Brain microvascular endothelial cell (primary cell): ENCODE data around the gene TARM1.

Source experiments
- DNase-seq: peaks from one replicate; pipeline ENCODE4 v3.0.0-alpha.2; 2020
- H3K27ac ChIP-seq: fragments of 250-450 bp; sonication (Bioruptor Pico); 2 replicates; pipeline ENCODE4 v1.5.1; 2020; ENCODE audit warnings: mild to moderate bottlenecking, moderate library complexity
- H3K27me3 ChIP-seq: fragments of 250-450 bp; sonication (Bioruptor Pico); replicated peaks from 2 replicates; pipeline ENCODE4 v1.5.1; 2020; ENCODE audit warnings: mild to moderate bottlenecking
- H3K36me3 ChIP-seq: fragments of 250-450 bp; sonication (Bioruptor Pico); replicated peaks from 2 replicates; pipeline ENCODE4 v1.5.1; 2020; ENCODE audit warnings: mild to moderate bottlenecking
- H3K4me3 ChIP-seq: 2 replicates; pipeline ENCODE4 v1.5.1; 2011; ENCODE audit warnings: low read depth, mild to moderate bottlenecking, control low read depth, low read length, moderate library complexity
- CTCF ChIP-seq: IDR thresholded peaks from 2 replicates; pipeline ENCODE4 v1.5.1; 2011; ENCODE audit warnings: low read depth, mild to moderate bottlenecking, moderate library complexity, low read length, control low read depth, inconsistent platforms; ENCODE audit errors: missing control alignments
- in situ Hi-C: cut with HindIII; loops from 2 replicates; pipeline ENCODE4 v1.10.0; 2017; ENCODE audit warnings: low sequenced_read_pairs, low pct_ligation_motif_present

The TARM1 gene

GRCh38 chr19:54081032-54081431, at the start of gene TARM1:
TARM1 (minus strand) TSS chr19:54081365; CDS start chr19:54081340, 25 bp downstream.
- no peak within 1 kb of the TSS for H3K27ac ChIP-seq
- in situ Hi-C loops, result no loop called here
- TF ChIP-seq CTCF, result no peak
- no peak within 1 kb of the TSS for H3K4me3 ChIP-seq
- H3K36me3 ChIP-seq, result no peaks in the 10 kb centered on the region
- no peaks in the 10 kb centered on the region for H3K27me3 ChIP-seq
- DNase-seq, result no peak

GRCh38 chr19:54129617-54129996, 48.4 kb upstream of the TARM1 start:
- no peak for TF ChIP-seq CTCF
- no peak for DNase-seq
- Histone ChIP-seq H3K27me3 (no peaks in the 10 kb centered on the region), H3K36me3 (peaks cover 29% of the 10 kb centered on the region), H3K4me3 (no peak overlapping the region), H3K27ac (no peak overlapping the region)
- in situ Hi-C loops, result no loop called here

GRCh38 chr19:54128796-54129616, 47.8 kb upstream of the TARM1 start:
- no peak for DNase-seq
- no peaks in the 10 kb centered on the region for H3K27me3 ChIP-seq
- peaks cover 35% of the 10 kb centered on the region for H3K36me3 ChIP-seq
- in situ Hi-C loops, result no loop called here
- no peak for TF ChIP-seq CTCF
- H3K27ac ChIP-seq, result no peak overlapping the region
- no peak overlapping the region for H3K4me3 ChIP-seq

- in situ Hi-C loops, result no loop called here
- H3K4me3 ChIP-seq, result no peak overlapping the region
- no peak for TF ChIP-seq CTCF
- H3K27me3 ChIP-seq, result no peaks in the 10 kb centered on the region
- no peak for DNase-seq
- H3K27ac ChIP-seq, result no peak overlapping the region
- peaks cover 42% of the 10 kb centered on the region for H3K36me3 ChIP-seq
Observed at GRCh38 chr19:54128441-54128725, 47.2 kb upstream of the TARM1 start.

GRCh38 chr19:54127688-54128440, 46.7 kb upstream of the TARM1 start:
- no peak overlapping the region for H3K4me3 ChIP-seq
- peaks cover 47% of the 10 kb centered on the region for H3K36me3 ChIP-seq

More at GRCh38 chr19:54127688-54128440, 46.7 kb upstream of the TARM1 start:
- no peaks in the 10 kb centered on the region for H3K27me3 ChIP-seq
- in situ Hi-C loops, result no loop called here
- TF ChIP-seq CTCF, result no peak
- no peak overlapping the region for H3K27ac ChIP-seq
- DNase-seq, result no peak
